ENCODE data around the gene RBKS.

DNA sequence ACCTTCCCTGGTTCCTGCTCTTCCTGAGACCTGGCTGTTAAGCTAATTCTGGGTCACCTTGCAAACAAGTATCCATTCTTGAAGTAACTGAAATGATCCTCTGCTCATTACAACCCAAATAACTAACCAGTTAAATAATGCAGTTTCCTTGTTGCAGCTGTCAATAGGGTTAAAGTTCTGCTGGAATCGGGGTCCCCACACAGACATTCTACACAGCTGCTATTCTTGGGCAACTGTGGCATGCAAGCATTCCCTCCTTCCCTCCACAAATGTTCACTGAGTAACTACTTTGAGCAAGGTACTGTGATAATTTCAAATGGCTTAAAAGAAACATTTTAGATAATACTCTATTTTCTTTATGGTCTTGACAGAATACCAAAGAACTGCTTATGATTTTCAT, 17.1 kb downstream of the RBKS start:
- TF ChIP-seq POLR2A (IDR thresholded peaks at IDR 0.05; ENCODE audit: low read depth) (no peak), CTCF (IDR thresholded peaks at IDR 0.05) (no peak), POLR2AphosphoS5 (IDR thresholded peaks at IDR 0.05) (no peak), EP300 (IDR thresholded peaks at IDR 0.05) (no peak)

Data from esophagus muscularis mucosa (tissue), 4 donors.